Neutrophil (primary cell): ENCODE measurements around the gene NRSN2.
"Not testable (repeated sequence)": the region's sequence is repeated elsewhere in the genome, so short reads cannot be mapped to it uniquely, and the experiment has no call there.

Experiments used
- H3K27ac ChIP-seq: fragments of 200-600 bp; sonication (generic); 2 replicates; pipeline ENCODE4 v1.5.1; 2016; ENCODE audit warnings: mild to moderate bottlenecking, moderate library complexity
- H3K27me3 ChIP-seq: fragments of 200-600 bp; sonication (generic); 2 replicates; pipeline ENCODE4 v1.6.0; 2016; ENCODE audit warnings: mild to moderate bottlenecking
- H3K36me3 ChIP-seq: fragments of 200-600 bp; sonication (generic); 2 replicates; pipeline ENCODE4 v1.5.1; 2017
- H3K4me1 ChIP-seq, 2 experiments: fragments of 200-600 bp in 1 of 2; sonication (generic) in 1 of 2; 1 replicate in 1 of 2; 2 replicates in 1 of 2; pipeline versions ENCODE4 v1.5.1 to v1.6.1; 2013 to 2016; ENCODE audit warnings: low read depth in 1 of 2, low read length in 1 of 2, mild to moderate bottlenecking in 1 of 2, moderate library complexity in 1 of 2; ENCODE audit not compliant: control insufficient read depth in 1 of 2, insufficient read depth in 1 of 2
- H3K4me3 ChIP-seq, 2 experiments: fragments of 200-600 bp in 1 of 2; sonication (generic) in 1 of 2; 1 replicate in 1 of 2; 2 replicates in 1 of 2; pipeline ENCODE4 v1.5.1; 2013 to 2016; ENCODE audit warnings: low read depth in 1 of 2, low read length in 1 of 2, mild to moderate bottlenecking in 1 of 2, moderate library complexity in 1 of 2
- H3K9me3 ChIP-seq: fragments of 200-600 bp; sonication (generic); 2 replicates; pipeline ENCODE4 v1.5.1; 2016
- CTCF ChIP-seq: fragments of 200-600 bp; sonication (generic); IDR thresholded peaks from 2 replicates; pipeline ENCODE4 v1.5.1; 2016; ENCODE audit warnings: antibody characterized with exemption

NRSN2 gene

GRCh38 chr20:375265-375889, 28.5 kb downstream of the NRSN2 start:
- Histone ChIP-seq H3K9me3 (no peaks in the 10 kb centered on the region), H3K27me3 (no peaks in the 10 kb centered on the region), H3K36me3 (no peaks in the 10 kb centered on the region), H3K27ac (no peak overlapping the region), H3K4me1 (peaks cover 29 to 40% of the 10 kb centered on the region in 2 experiments), H3K4me3 (no peak overlapping the region)
- no peak for TF ChIP-seq CTCF

GRCh38 chr20:376089-376488, 29.2 kb downstream of the NRSN2 start:
- Histone ChIP-seq H3K27me3 (no peaks in the 10 kb centered on the region), H3K9me3 (no peaks in the 10 kb centered on the region), H3K4me3 (no peak overlapping the region), H3K36me3 (no peaks in the 10 kb centered on the region), H3K27ac (no peak overlapping the region), H3K4me1 (peaks cover 33% of the 10 kb centered on the region in 2 experiments)
- no peak for TF ChIP-seq CTCF

GRCh38 chr20:376750-377149, 29.8 kb downstream of the NRSN2 start:
- Histone ChIP-seq H3K9me3 (no peaks in the 10 kb centered on the region), H3K4me3 (no peak overlapping the region), H3K27me3 (no peaks in the 10 kb centered on the region), H3K36me3 (no peaks in the 10 kb centered on the region), H3K27ac (no peak overlapping the region), H3K4me1 (peaks cover 27 to 32% of the 10 kb centered on the region in 2 experiments)
- TF ChIP-seq CTCF, result no peak

- not testable (repeated sequence) for H3K27me3 ChIP-seq, H3K36me3 ChIP-seq, H3K27ac ChIP-seq, H3K9me3 ChIP-seq, H3K4me3 ChIP-seq
- peaks cover 27 to 31% of the 10 kb centered on the region in 2 experiments for H3K4me1 ChIP-seq
Measured at GRCh38 chr20:377578-377977, 30.7 kb downstream of the NRSN2 start.

- TF ChIP-seq CTCF, result no peak
- H3K36me3 ChIP-seq, result no peaks in the 10 kb centered on the region
- H3K9me3 ChIP-seq, result no peaks in the 10 kb centered on the region
- H3K4me1 ChIP-seq, result peaks cover 19 to 20% of the 10 kb centered on the region in 2 experiments
- H3K27ac ChIP-seq, result no peak overlapping the region
- no peaks in the 10 kb centered on the region for H3K27me3 ChIP-seq
- no peak overlapping the region for H3K4me3 ChIP-seq
Measured at GRCh38 chr20:378961-379336, 32.0 kb downstream of the NRSN2 start.

GRCh38 chr20:380763-381580, 34.1 kb downstream of the NRSN2 start:
- Histone ChIP-seq H3K27me3 (no peaks in the 10 kb centered on the region), H3K4me3 (peak overlapping the region; percentile 62 to 97), H3K27ac (peak overlapping the region; percentile 92), H3K36me3 (no peaks in the 10 kb centered on the region), H3K4me1 (peaks cover 25 to 26% of the 10 kb centered on the region in 2 experiments), H3K9me3 (no peaks in the 10 kb centered on the region)
- peak; percentile 30 for TF ChIP-seq CTCF
